Chondrocyte (in vitro differentiated cells): ENCODE measurements around the gene SCAND1. TPM values are rescaled to one million over a fixed set of nuclear protein-coding genes. Genes with fewer than 3 reads are reported as not detected.

ENCODE experiments used
- DNase-seq: peaks from one replicate; pipeline ENCODE4 v3.0.0; 2021; ENCODE audit warnings: mixed read lengths, low spot score
- H3K27ac Mint-ChIP-seq: one replicate; pipeline ENCODE4 v1.8.0; 2021; ENCODE audit warnings: mild to moderate bottlenecking, moderate library complexity, mixed read lengths; ENCODE audit not compliant: unreplicated experiment
- H3K27me3 Mint-ChIP-seq: 2 replicates; pipeline ENCODE4 v1.8.0; 2021; ENCODE audit warnings: low read depth, mixed read lengths
- H3K36me3 Mint-ChIP-seq: 2 replicates; pipeline ENCODE4 v1.8.0; 2021; ENCODE audit warnings: low read depth, mixed read lengths
- H3K4me1 Mint-ChIP-seq: 2 replicates; pipeline ENCODE4 v1.8.0; 2021; ENCODE audit warnings: low read depth, mild to moderate bottlenecking, mixed read lengths
- H3K4me3 Mint-ChIP-seq: one replicate; pipeline ENCODE4 v1.8.0; 2021; ENCODE audit warnings: mild to moderate bottlenecking, moderate library complexity, mixed read lengths; ENCODE audit not compliant: unreplicated experiment
- H3K9me3 Mint-ChIP-seq: 2 replicates; pipeline ENCODE4 v1.8.0; 2021; ENCODE audit warnings: low read depth, mixed read lengths
- CTCF ChIP-seq: fragments of 200-600 bp; sonication (generic); IDR thresholded peaks from 2 replicates; pipeline ENCODE4 v1.5.0; 2021; ENCODE audit warnings: antibody characterized with exemption, mild to moderate bottlenecking, moderate library complexity
- total RNA-seq: library from RNA; stranded (reverse); gene quantifications from 3 replicates; pipeline ENCODE4 v1.2.1, GENCODE V29; 2021

The SCAND1 gene
- total RNA-seq, 1 donor from 2014 or later = 58.1 TPM

GRCh38 chr20:35941620-35942019 lies 12.7 kb downstream of the SCAND1 start:
- Mint-ChIP-seq H3K27me3 (no peaks in the 10 kb centered on the region), H3K9me3 (no peaks in the 10 kb centered on the region), H3K4me3 (no peak overlapping the region), H3K4me1 (peaks cover 6% of the 10 kb centered on the region), H3K27ac (no peak overlapping the region), H3K36me3 (peaks cover 12% of the 10 kb centered on the region)
- DNase-seq = no peak
- no peak for TF ChIP-seq CTCF

DNA sequence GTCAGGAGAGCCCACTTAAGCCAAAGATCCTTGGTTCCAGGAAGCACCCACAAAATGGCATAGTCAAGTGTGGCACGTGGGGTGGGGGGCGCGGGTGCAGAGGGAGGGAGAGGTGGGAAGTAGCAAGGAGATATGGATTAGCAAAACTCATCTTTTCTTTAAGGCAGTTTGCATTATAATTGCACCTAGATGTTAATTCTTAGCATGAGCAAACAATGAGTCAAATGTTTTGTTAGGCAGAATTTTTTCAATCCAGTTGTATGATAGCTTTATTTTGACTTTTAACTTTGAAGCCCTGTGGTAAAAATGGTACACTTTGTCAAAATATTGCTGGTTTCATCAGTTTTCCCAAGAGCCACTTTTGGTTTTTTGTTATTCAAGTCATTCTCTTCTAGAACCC lies 15.0 kb downstream of the SCAND1 start:
- no peak overlapping the region for H3K27ac Mint-ChIP-seq

DNA sequence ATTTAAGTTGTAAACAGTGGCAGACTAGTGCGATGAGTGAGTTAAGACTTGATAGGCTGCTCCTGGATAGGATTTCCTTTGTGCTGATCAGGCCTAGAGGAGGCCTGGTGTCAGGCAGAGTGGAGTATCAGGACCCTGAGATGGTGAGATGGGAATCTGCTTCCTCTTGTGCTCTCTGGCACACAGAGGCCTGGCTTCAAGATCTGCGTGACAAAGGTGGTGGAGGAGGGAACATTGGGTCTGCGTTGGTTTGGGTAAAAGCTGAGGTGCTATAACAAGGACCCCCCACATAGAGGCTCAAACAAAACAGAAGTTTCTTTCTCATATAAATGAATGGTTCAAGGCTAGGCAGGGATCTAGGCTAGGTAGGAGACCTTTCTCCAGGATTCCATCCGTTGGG lies 20.3 kb downstream of the SCAND1 start:
- no peak for TF ChIP-seq CTCF
- no peak overlapping the region for H3K4me3 Mint-ChIP-seq
- DNase-seq = no peak
- peaks cover 26% of the 10 kb centered on the region for H3K36me3 Mint-ChIP-seq
- H3K9me3 Mint-ChIP-seq = no peaks in the 10 kb centered on the region
- H3K4me1 Mint-ChIP-seq = no peaks in the 10 kb centered on the region
- H3K27ac Mint-ChIP-seq = no peak overlapping the region
- no peaks in the 10 kb centered on the region for H3K27me3 Mint-ChIP-seq

More for the DNA sequence above, 15.0 kb downstream of the SCAND1 start:
- Mint-ChIP-seq H3K4me1 (peaks cover 6% of the 10 kb centered on the region), H3K27me3 (no peaks in the 10 kb centered on the region), H3K4me3 (no peak overlapping the region), H3K9me3 (no peaks in the 10 kb centered on the region), H3K36me3 (peaks cover 12% of the 10 kb centered on the region)
- DNase-seq = no peak
- no peak for TF ChIP-seq CTCF

- no peak for DNase-seq
- Mint-ChIP-seq H3K36me3 (peaks cover 27% of the 10 kb centered on the region), H3K4me1 (no peaks in the 10 kb centered on the region), H3K4me3 (no peak overlapping the region), H3K27ac (no peak overlapping the region), H3K27me3 (no peaks in the 10 kb centered on the region), H3K9me3 (no peaks in the 10 kb centered on the region)
- TF ChIP-seq CTCF = no peak
Observed at GRCh38 chr20:35929301-35929700, 25.0 kb downstream of the SCAND1 start.

GRCh38 chr20:35920523-35920922 lies 33.8 kb downstream of the SCAND1 start:
- Mint-ChIP-seq H3K27me3 (no peaks in the 10 kb centered on the region), H3K4me1 (no peaks in the 10 kb centered on the region), H3K4me3 (no peak overlapping the region)

More at GRCh38 chr20:35920523-35920922, 33.8 kb downstream of the SCAND1 start:
- Mint-ChIP-seq H3K27ac (no peak overlapping the region), H3K9me3 (no peaks in the 10 kb centered on the region), H3K36me3 (peaks cover 19% of the 10 kb centered on the region)
- no peak for DNase-seq
- TF ChIP-seq CTCF = no peak
